ENCODE data around the gene RPRD1B.

DNA sequence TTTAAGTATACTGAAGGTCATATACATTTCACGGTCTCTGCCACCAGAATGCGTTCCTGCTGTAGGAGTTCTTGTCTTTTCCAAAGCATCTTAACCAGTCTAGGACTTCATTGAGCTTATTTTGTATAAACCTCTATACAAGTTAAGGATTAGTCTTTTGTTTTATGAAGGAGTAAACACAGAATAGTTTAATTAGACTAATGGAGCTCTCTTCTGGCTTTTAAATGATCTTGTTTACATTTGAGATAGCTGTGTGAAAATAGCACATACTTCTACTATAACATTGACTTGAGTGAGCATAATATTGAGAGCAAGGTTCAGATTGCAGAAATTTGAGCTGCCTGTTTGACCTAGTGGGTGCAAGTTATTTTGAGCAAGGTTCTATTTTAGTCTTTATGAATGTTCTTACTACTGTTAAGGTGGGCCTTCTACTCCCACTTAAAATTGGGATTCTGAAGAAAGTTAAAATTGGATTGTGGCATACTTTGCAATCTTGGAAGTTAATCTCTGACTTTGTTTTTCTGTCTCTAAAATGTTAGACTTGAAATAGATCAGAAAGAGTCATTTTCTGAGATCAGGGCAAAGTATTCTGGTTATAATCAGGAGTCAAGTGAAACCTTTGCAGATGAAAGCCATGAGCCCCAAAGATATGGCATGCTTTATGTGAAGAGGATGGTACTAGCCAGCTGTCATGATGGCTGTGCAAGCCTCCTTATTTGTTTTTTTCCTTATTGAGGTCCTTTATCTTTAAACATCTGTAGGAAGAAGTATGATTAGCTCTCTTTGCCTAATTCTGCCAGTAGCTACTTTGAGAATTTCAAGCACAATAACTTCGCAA lies 41.8 kb downstream of the RPRD1B start:
- no peak for TF ChIP-seq POLR2AphosphoS5 (IDR thresholded peaks at IDR 0.05; ENCODE audit: low read depth, low read length)
- no peak for TF ChIP-seq POU2F2 (IDR thresholded peaks at IDR 0.05; ENCODE audit: low read depth, low read length)
